ENCODE data around the gene FAM13A. TPM values are rescaled to one million over a fixed set of nuclear protein-coding genes. Genes with fewer than 3 reads are reported as not detected.

The FAM13A gene
- total RNA-seq (2022; extraction: Qiagen RNA extraction): 4.8 to 7.5 TPM (median 5.9 TPM) in 5 replicates

DNA sequence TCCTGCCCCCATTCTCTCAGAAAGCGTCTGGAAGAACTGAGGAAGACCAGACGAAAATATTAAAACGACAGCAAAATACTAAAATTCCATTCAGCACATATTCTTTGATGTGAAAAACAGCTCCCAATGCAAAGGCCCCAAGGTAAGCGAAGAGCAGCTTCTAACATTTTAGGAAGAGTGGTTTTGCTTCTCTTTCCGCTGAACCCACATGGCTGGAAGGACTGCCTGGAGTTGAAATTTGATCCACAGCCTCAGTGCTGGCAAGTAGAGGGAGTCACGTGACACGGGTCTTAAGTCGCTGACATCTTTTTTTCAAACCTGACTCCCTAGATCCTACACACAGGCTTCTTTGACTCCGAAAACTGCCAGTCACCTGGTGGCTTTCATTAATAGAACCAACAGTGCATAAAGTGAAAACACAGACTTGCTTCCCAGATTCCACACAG is at the start of gene FAM13A:
Gene FAM13A (minus strand): TSS at position 233 of the 446 bp plus-strand sequence. CDS start 221 bp downstream, at position 12.

GRCh38 chr4:88697588-88698329 is 359.2 kb downstream of the FAM13A start, which contains the start of gene NAP1L5:
Gene NAP1L5, minus strand, starts transcription at chr4:88697829. Its CDS starts 75 bp downstream, at chr4:88697754.

Other genes with a start within 250 kb of the FAM13A start
- 5.9 to 6.9 TPM (median 6.6 TPM) in 5 replicates for gene TIGD2, start 54.3 kb upstream of the FAM13A start, total RNA-seq (2022; extraction: Qiagen RNA extraction)